ENCODE data around the gene NOS1.

DNA sequence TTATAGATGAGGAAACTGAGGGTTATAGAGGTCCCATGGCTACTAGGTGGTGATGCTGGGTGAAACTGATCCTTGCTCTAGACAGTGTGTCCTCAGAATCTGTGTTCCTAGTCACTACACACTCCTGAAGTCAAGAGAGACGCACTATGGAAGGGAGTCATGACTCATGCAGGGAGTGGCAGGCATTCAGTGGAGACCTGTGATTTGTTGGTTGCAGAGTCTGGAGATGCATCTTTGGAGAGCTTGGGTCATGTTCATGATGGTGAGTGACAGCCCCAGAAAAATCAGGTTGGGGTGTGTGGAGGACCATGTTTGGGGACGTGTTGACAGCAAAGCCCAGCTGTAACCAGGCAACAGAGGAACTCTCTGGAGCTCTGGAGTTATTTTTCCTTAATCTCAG lies 133.2 kb downstream of the NOS1 start:
- TF ChIP-seq, protein P1, sequence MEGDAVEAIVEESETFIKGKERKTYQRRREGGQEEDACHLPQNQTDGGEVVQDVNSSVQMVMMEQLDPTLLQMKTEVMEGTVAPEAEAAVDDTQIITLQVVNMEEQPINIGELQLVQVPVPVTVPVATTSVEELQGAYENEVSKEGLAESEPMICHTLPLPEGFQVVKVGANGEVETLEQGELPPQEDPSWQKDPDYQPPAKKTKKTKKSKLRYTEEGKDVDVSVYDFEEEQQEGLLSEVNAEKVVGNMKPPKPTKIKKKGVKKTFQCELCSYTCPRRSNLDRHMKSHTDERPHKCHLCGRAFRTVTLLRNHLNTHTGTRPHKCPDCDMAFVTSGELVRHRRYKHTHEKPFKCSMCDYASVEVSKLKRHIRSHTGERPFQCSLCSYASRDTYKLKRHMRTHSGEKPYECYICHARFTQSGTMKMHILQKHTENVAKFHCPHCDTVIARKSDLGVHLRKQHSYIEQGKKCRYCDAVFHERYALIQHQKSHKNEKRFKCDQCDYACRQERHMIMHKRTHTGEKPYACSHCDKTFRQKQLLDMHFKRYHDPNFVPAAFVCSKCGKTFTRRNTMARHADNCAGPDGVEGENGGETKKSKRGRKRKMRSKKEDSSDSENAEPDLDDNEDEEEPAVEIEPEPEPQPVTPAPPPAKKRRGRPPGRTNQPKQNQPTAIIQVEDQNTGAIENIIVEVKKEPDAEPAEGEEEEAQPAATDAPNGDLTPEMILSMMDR (IDR thresholded peaks at IDR 0.05 in 8 of 11, conservative IDR thresholded peaks at IDR 0.05 in 3 of 11) = no peak
- TF ChIP-seq POLR2A (IDR thresholded peaks at IDR 0.05) = no peak
